H9 (cell line): ENCODE measurements around the gene PRTFDC1. TPM values are rescaled to one million over a fixed set of nuclear protein-coding genes. Genes with fewer than 3 reads are reported as not detected.

ENCODE experiments used
- DNase-seq: peaks from one replicate; pipeline ENCODE4 v3.0.0-alpha.2; 2017
- H2AFZ ChIP-seq: one replicate; pipeline ENCODE4 v1.6.1; 2013; ENCODE audit warnings: mild to moderate bottlenecking, low read length, control low read depth, moderate library complexity
- H2AK5ac ChIP-seq: 2 replicates; pipeline ENCODE4 v1.6.1; 2013; ENCODE audit warnings: low read length, control low read depth, mixed read lengths; ENCODE audit not compliant: insufficient read length
- H2BK120ac ChIP-seq: one replicate; pipeline ENCODE4 v1.6.1; 2013; ENCODE audit warnings: low read depth, mild to moderate bottlenecking, low read length, control low read depth, inconsistent platforms; ENCODE audit not compliant: poor library complexity, severe bottlenecking
- H2BK12ac ChIP-seq: 2 replicates; pipeline ENCODE4 v1.6.1; 2013; ENCODE audit warnings: low read length, control low read depth, mixed read lengths, low read depth; ENCODE audit not compliant: insufficient read length
- H2BK15ac ChIP-seq: 2 replicates; pipeline ENCODE4 v1.6.1; 2013; ENCODE audit warnings: low read depth, low read length, control low read depth
- H2BK20ac ChIP-seq: one replicate; pipeline ENCODE4 v1.6.1; 2013; ENCODE audit warnings: low read depth, mild to moderate bottlenecking, low read length, control low read depth, inconsistent platforms; ENCODE audit not compliant: poor library complexity, severe bottlenecking
- H2BK5ac ChIP-seq: 2 replicates; pipeline ENCODE4 v1.6.1; 2013; ENCODE audit warnings: low read length, control low read depth, mixed read lengths; ENCODE audit not compliant: insufficient read length
- H3K14ac ChIP-seq: 2 replicates; pipeline ENCODE4 v1.6.1; 2013; ENCODE audit warnings: low read length, control low read depth; ENCODE audit not compliant: insufficient read depth
- H3K18ac ChIP-seq: 2 replicates; pipeline ENCODE4 v1.6.1; 2013; ENCODE audit warnings: low read depth, mild to moderate bottlenecking, mixed read lengths, low read length, control low read depth; ENCODE audit not compliant: insufficient read length
- H3K23ac ChIP-seq: 2 replicates; pipeline ENCODE4 v1.6.1; 2013; ENCODE audit warnings: low read length, control low read depth, mixed read lengths, low read depth; ENCODE audit not compliant: insufficient read length
- H3K23me2 ChIP-seq: 2 replicates; pipeline ENCODE4 v1.6.1; 2013; ENCODE audit warnings: low read depth, mild to moderate bottlenecking, mixed read lengths, low read length, control low read depth; ENCODE audit not compliant: insufficient read length, poor library complexity, severe bottlenecking
- H3K27ac ChIP-seq: 2 replicates; pipeline ENCODE4 v1.5.1; 2013; ENCODE audit warnings: low read length, control low read depth, mixed read lengths, low read depth; ENCODE audit not compliant: insufficient read length
- H3K27me3 ChIP-seq: 2 replicates; pipeline ENCODE4 v1.6.1; 2013; ENCODE audit warnings: low read length, control low read depth, inconsistent platforms; ENCODE audit not compliant: insufficient read depth
- H3K4ac ChIP-seq: 2 replicates; pipeline ENCODE4 v1.6.1; 2013; ENCODE audit warnings: low read depth, mild to moderate bottlenecking, control low read depth, inconsistent platforms, low read length, moderate library complexity
- H3K4me1 ChIP-seq: 2 replicates; pipeline ENCODE4 v1.6.1; 2013; ENCODE audit warnings: low read length, control low read depth, inconsistent platforms; ENCODE audit not compliant: insufficient read depth
- H3K4me2 ChIP-seq: 2 replicates; pipeline ENCODE4 v1.6.1; 2013; ENCODE audit warnings: low read length, control low read depth, mixed read lengths; ENCODE audit not compliant: insufficient read length, insufficient read depth
- H3K56ac ChIP-seq: 2 replicates; pipeline ENCODE4 v1.6.1; 2013; ENCODE audit warnings: low read depth, mild to moderate bottlenecking, mixed read lengths, low read length, control low read depth; ENCODE audit not compliant: insufficient read length
- H3K79me1 ChIP-seq: 2 replicates; pipeline ENCODE4 v1.6.1; 2013; ENCODE audit warnings: low read depth, mild to moderate bottlenecking, moderate library complexity, low read length, control low read depth, inconsistent platforms; ENCODE audit not compliant: insufficient read depth, poor library complexity, severe bottlenecking
- H3K79me2 ChIP-seq: 2 replicates; pipeline ENCODE4 v1.6.1; 2013; ENCODE audit warnings: low read length, control low read depth, inconsistent platforms; ENCODE audit not compliant: insufficient read depth
- H3K9ac ChIP-seq: 2 replicates; pipeline ENCODE4 v1.6.1; 2013; ENCODE audit warnings: low read length, control low read depth, mixed read lengths; ENCODE audit not compliant: insufficient read length; ENCODE audit errors: extremely low read depth
- H3K9me3 ChIP-seq: one replicate; pipeline ENCODE4 v1.6.1; 2013; ENCODE audit warnings: low read depth, low read length, inconsistent platforms; ENCODE audit not compliant: control insufficient read depth
- H3T11ph ChIP-seq: one replicate; pipeline ENCODE4 v1.6.1; 2013; ENCODE audit warnings: mild to moderate bottlenecking, low read length, control low read depth, inconsistent platforms
- H4K20me1 ChIP-seq: one replicate; pipeline ENCODE4 v1.6.1; 2013; ENCODE audit not compliant: control insufficient read depth, insufficient read length, insufficient read depth
- H4K5ac ChIP-seq: 2 replicates; pipeline ENCODE4 v1.6.1; 2013; ENCODE audit warnings: low read depth, mild to moderate bottlenecking, mixed read lengths, low read length, control low read depth; ENCODE audit not compliant: insufficient read length
- H4K8ac ChIP-seq: replicated peaks from 2 replicates; pipeline ENCODE4 v1.6.1; 2013; ENCODE audit warnings: low read length, control low read depth, mixed read lengths, low read depth; ENCODE audit not compliant: insufficient read length
- H4K91ac ChIP-seq: 2 replicates; pipeline ENCODE4 v1.6.1; 2013; ENCODE audit warnings: low read depth, mild to moderate bottlenecking, moderate library complexity, mixed read lengths, low read length, control low read depth; ENCODE audit not compliant: insufficient read length
- H3K27ac Mint-ChIP-seq, 3 experiments: 2 replicates in 2 of 3; 3 replicates in 1 of 3; pipeline ENCODE4 v1.8.0; 2020 to 2021; ENCODE audit warnings: mixed read lengths in 3 of 3, mild to moderate bottlenecking in 1 of 3, moderate library complexity in 1 of 3
- H3K27me3 Mint-ChIP-seq: 2 replicates; pipeline ENCODE4 v1.8.0; 2021; ENCODE audit warnings: low read depth, mild to moderate bottlenecking, moderate library complexity, mixed read lengths
- H3K36me3 Mint-ChIP-seq, 3 experiments: 2 replicates in 2 of 3; 3 replicates in 1 of 3; pipeline ENCODE4 v1.8.0; 2020 to 2021; ENCODE audit warnings: low read depth in 3 of 3, mixed read lengths in 3 of 3; ENCODE audit not compliant: insufficient read depth in 1 of 3
- H3K4me1 Mint-ChIP-seq, 2 experiments: 2 replicates each; pipeline ENCODE4 v1.8.0; 2020; ENCODE audit warnings: mixed read lengths in 2 of 2
- H3K4me3 Mint-ChIP-seq, 2 experiments: 2 replicates in 1 of 2; 3 replicates in 1 of 2; pipeline ENCODE4 v1.8.0; 2020 to 2021; ENCODE audit warnings: mild to moderate bottlenecking in 2 of 2, mixed read lengths in 2 of 2, moderate library complexity in 1 of 2
- H3K9me3 Mint-ChIP-seq, 2 experiments: 2 replicates in 1 of 2; 3 replicates in 1 of 2; pipeline ENCODE4 v1.8.0; 2020; ENCODE audit warnings: mild to moderate bottlenecking in 2 of 2, mixed read lengths in 2 of 2, moderate library complexity in 1 of 2
- CTCF ChIP-seq: fragments of 200-600 bp; sonication (generic); conservative IDR thresholded peaks from 3 replicates; pipeline ENCODE4 v1.8.0; 2021; ENCODE audit warnings: antibody characterized with exemption, mild to moderate bottlenecking
- WGBS: extraction: QIAGEN DNeasy Blood & Tissue Kit; methylation state at CpG from one replicate; pipeline ENCODE4 v1.1.7; 2013; ENCODE audit warnings: missing lambda C conversion rate, low lambda C conversion rate, mixed read lengths; ENCODE audit not compliant: insufficient read length; ENCODE audit errors: extremely low coverage; 5-methylcytosine and 5-hydroxymethylcytosine counted together
- total RNA-seq: library from RNA; stranded (reverse); gene quantifications from 2 replicates; pipeline ENCODE4 v1.2.1, GENCODE V29; 2021

Gene PRTFDC1
- total RNA-seq, 1 experiment from 2014 or later, result 7.5 TPM

- Histone ChIP-seq H4K20me1 (no peaks in the 10 kb centered on the region), H3K9ac (no peak overlapping the region), H3K27ac (no peak overlapping the region), H2AFZ (no peak overlapping the region), H2BK20ac (no peak overlapping the region), H4K8ac (no peak overlapping the region), H3T11ph (no peak overlapping the region), H2AK5ac (no peak overlapping the region), H4K5ac (no peak overlapping the region), H3K56ac (no peak overlapping the region), H3K4ac (no peak overlapping the region), H3K4me2 (no peak overlapping the region), H2BK120ac (no peak overlapping the region), H2BK15ac (no peak overlapping the region), H3K23me2 (no peaks in the 10 kb centered on the region), H3K23ac (no peak overlapping the region), H2BK12ac (no peak overlapping the region), H3K18ac (no peak overlapping the region), H2BK5ac (no peak overlapping the region), H3K14ac (no peak overlapping the region), H3K79me2 (no peaks in the 10 kb centered on the region), H3K9me3 (no peaks in the 10 kb centered on the region), H4K91ac (no peak overlapping the region), H3K27me3 (no peaks in the 10 kb centered on the region), H3K79me1 (no peaks in the 10 kb centered on the region), H3K4me1 (no peaks in the 10 kb centered on the region)
- no peak overlapping the region for H3K27ac Mint-ChIP-seq
- peaks cover 4 to 8% of the 10 kb centered on the region in 2 experiments; a peak in 3 of 5 replicates for H3K9me3 Mint-ChIP-seq
- H3K27me3 Mint-ChIP-seq, result no peaks in the 10 kb centered on the region
- peaks cover 0 to 8% of the 10 kb centered on the region in 2 experiments; a peak in 2 of 4 replicates for H3K4me1 Mint-ChIP-seq
- no peak for TF ChIP-seq CTCF
- WGBS, result no CpG with 5 or more reads among the region's 2 CpGs
- DNase-seq, result no peak
- H3K36me3 Mint-ChIP-seq, result peaks cover 7 to 21% (median 11%) of the 10 kb centered on the region in 3 experiments; a peak in 5 of 7 replicates
- no peak overlapping the region for H3K4me3 Mint-ChIP-seq
Observed at GRCh38 chr10:24930427-24930826, 22.0 kb downstream of the PRTFDC1 start.
